Stimulated activated effector memory CD8-positive, alpha-beta T cell treated with anti-CD3 and anti-CD28 coated beads, Interleukin-12 subunit alpha, Interleukin-12 subunit beta, amount 100 ng/mL, for 72 hours (primary cell): ENCODE data around the gene ALG10.
"Not testable (repeated sequence)": the region's sequence is repeated elsewhere in the genome, so short reads cannot be mapped to it uniquely, and the experiment has no call there.

Experiments
- ATAC-seq: fragments of 150-1000 bp; cut with Tn5 transposase; 2 replicates; pipeline ENCODE4 v1.10.0; 2021
- DNase-seq, 2 donors: peaks; one replicate each; pipeline ENCODE4 v3.0.0; 2021 to 2022; ENCODE audit warnings: low spot score in 2 of 2
- H3K27ac Mint-ChIP-seq: one replicate; pipeline ENCODE4 v1.8.0; 2022; ENCODE audit warnings: mild to moderate bottlenecking, mixed read lengths
- H3K36me3 Mint-ChIP-seq: one replicate; pipeline ENCODE4 v1.8.0; 2022; ENCODE audit warnings: mild to moderate bottlenecking, mixed read lengths
- H3K4me1 Mint-ChIP-seq: one replicate; pipeline ENCODE4 v1.8.0; 2022; ENCODE audit warnings: mixed read lengths
- H3K4me3 Mint-ChIP-seq: one replicate; pipeline ENCODE4 v1.8.0; 2022; ENCODE audit warnings: mild to moderate bottlenecking, mixed read lengths
- H3K9me3 Mint-ChIP-seq: one replicate; pipeline ENCODE4 v1.8.0; 2022; ENCODE audit warnings: mixed read lengths

The ALG10 gene

GRCh38 chr12:34022079-34022830 lies at the start of gene ALG10:
TSS of gene ALG10 (plus strand) at chr12:34022496. CDS start at chr12:34022600, 104 bp downstream.
- Mint-ChIP-seq H3K9me3 (no peaks in the 10 kb centered on the region), H3K27ac (peak within 1 kb of the TSS; percentile 97), H3K4me1 (peaks cover 11% of the 10 kb centered on the region), H3K36me3 (peaks cover 18% of the 10 kb centered on the region), H3K4me3 (peak within 1 kb of the TSS; percentile 89)
- ATAC-seq = peak; percentile 100
- peak; percentile 78 to 96 for DNase-seq

- H3K27ac Mint-ChIP-seq, DNase-seq, H3K4me3 Mint-ChIP-seq, ATAC-seq, H3K4me1 Mint-ChIP-seq, H3K36me3 Mint-ChIP-seq, H3K9me3 Mint-ChIP-seq: not testable (repeated sequence)
These were observed 49.4 kb upstream of the ALG10 start for GRCh38 chr12:33972884-33973283.

- ATAC-seq (no peak), DNase-seq (no peak)
- no peak overlapping the region for H3K4me3 Mint-ChIP-seq
- no peaks in the 10 kb centered on the region for H3K4me1 Mint-ChIP-seq
- no peaks in the 10 kb centered on the region for H3K9me3 Mint-ChIP-seq
- no peak overlapping the region for H3K27ac Mint-ChIP-seq
- H3K36me3 Mint-ChIP-seq = no peaks in the 10 kb centered on the region
These were observed 44.4 kb upstream of the ALG10 start for GRCh38 chr12:33977887-33978286.

- no peak overlapping the region for H3K4me3 Mint-ChIP-seq
- ATAC-seq = no peak
- no peak overlapping the region for H3K27ac Mint-ChIP-seq
- no peaks in the 10 kb centered on the region for H3K4me1 Mint-ChIP-seq
- no peaks in the 10 kb centered on the region for H3K36me3 Mint-ChIP-seq
- no peak for DNase-seq
- no peaks in the 10 kb centered on the region for H3K9me3 Mint-ChIP-seq
These were observed 34.0 kb upstream of the ALG10 start for GRCh38 chr12:33988197-33988805.

GRCh38 chr12:33988913-33989312 lies 33.4 kb upstream of the ALG10 start:
- DNase-seq (no peak), ATAC-seq (no peak)
- no peaks in the 10 kb centered on the region for H3K4me1 Mint-ChIP-seq
- H3K27ac Mint-ChIP-seq = no peak overlapping the region
- no peaks in the 10 kb centered on the region for H3K36me3 Mint-ChIP-seq
- no peaks in the 10 kb centered on the region for H3K9me3 Mint-ChIP-seq
- H3K4me3 Mint-ChIP-seq = no peak overlapping the region

- Mint-ChIP-seq H3K4me3 (no peak overlapping the region), H3K36me3 (no peaks in the 10 kb centered on the region), H3K4me1 (no peaks in the 10 kb centered on the region), H3K9me3 (no peaks in the 10 kb centered on the region), H3K27ac (no peak overlapping the region)
- DNase-seq (no peak), ATAC-seq (no peak)
These were observed 27.2 kb upstream of the ALG10 start for GRCh38 chr12:33994857-33995808.

- not testable (repeated sequence) for DNase-seq, ATAC-seq, H3K4me1 Mint-ChIP-seq, H3K27ac Mint-ChIP-seq, H3K4me3 Mint-ChIP-seq, H3K36me3 Mint-ChIP-seq, H3K9me3 Mint-ChIP-seq
These were observed 13.5 kb upstream of the ALG10 start for GRCh38 chr12:34008835-34009234.

GRCh38 chr12:34016361-34016760 lies 5.9 kb upstream of the ALG10 start:
- DNase-seq = no peak
- peak overlapping the region; percentile 35 for H3K27ac Mint-ChIP-seq
- H3K4me1 Mint-ChIP-seq = no peaks in the 10 kb centered on the region
- no peaks in the 10 kb centered on the region for H3K36me3 Mint-ChIP-seq
- H3K9me3 Mint-ChIP-seq = no peaks in the 10 kb centered on the region
- ATAC-seq = no peak
- H3K4me3 Mint-ChIP-seq = no peak overlapping the region

GRCh38 chr12:34021071-34021470 lies 1.2 kb upstream of the ALG10 start:
- H3K4me3 Mint-ChIP-seq = no peak overlapping the region
- peaks cover 18% of the 10 kb centered on the region for H3K36me3 Mint-ChIP-seq
- no peaks in the 10 kb centered on the region for H3K9me3 Mint-ChIP-seq
- peaks cover 11% of the 10 kb centered on the region for H3K4me1 Mint-ChIP-seq
- DNase-seq = no peak
- no peak for ATAC-seq
- H3K27ac Mint-ChIP-seq = no peak overlapping the region

GRCh38 chr12:34027661-34028060 lies 5.4 kb downstream of the ALG10 start:
- peaks cover 11% of the 10 kb centered on the region for H3K4me1 Mint-ChIP-seq
- not testable (repeated sequence) for DNase-seq
- peaks cover 32% of the 10 kb centered on the region for H3K36me3 Mint-ChIP-seq

GRCh38 chr12:34030591-34030990 lies 8.3 kb downstream of the ALG10 start:
- ATAC-seq = no peak
- H3K4me1 Mint-ChIP-seq = no peaks in the 10 kb centered on the region
- peaks cover 24% of the 10 kb centered on the region for H3K36me3 Mint-ChIP-seq
- no peak for DNase-seq
- H3K4me3 Mint-ChIP-seq = no peak overlapping the region
- H3K9me3 Mint-ChIP-seq = no peaks in the 10 kb centered on the region
- no peak overlapping the region for H3K27ac Mint-ChIP-seq

More at GRCh38 chr12:34027661-34028060, 5.4 kb downstream of the ALG10 start:
- H3K4me3 Mint-ChIP-seq, H3K9me3 Mint-ChIP-seq, H3K27ac Mint-ChIP-seq, ATAC-seq: not testable (repeated sequence)

- ATAC-seq (no peak), DNase-seq (no peak)
- H3K9me3 Mint-ChIP-seq = no peaks in the 10 kb centered on the region
- no peak overlapping the region for H3K27ac Mint-ChIP-seq
- no peaks in the 10 kb centered on the region for H3K4me1 Mint-ChIP-seq
- H3K36me3 Mint-ChIP-seq = peaks cover 24% of the 10 kb centered on the region
- H3K4me3 Mint-ChIP-seq = no peak overlapping the region
These were observed 11.5 kb downstream of the ALG10 start for GRCh38 chr12:34033628-34034296.

- not testable (repeated sequence) for H3K4me1 Mint-ChIP-seq, H3K9me3 Mint-ChIP-seq, H3K4me3 Mint-ChIP-seq
These were observed 16.1 kb downstream of the ALG10 start for GRCh38 chr12:34038357-34038756.

GRCh38 chr12:34046570-34046969 lies 24.3 kb downstream of the ALG10 start:
- no peak overlapping the region for H3K27ac Mint-ChIP-seq
- no peak for ATAC-seq
- H3K4me3 Mint-ChIP-seq = no peak overlapping the region
- DNase-seq = no peak
- H3K36me3 Mint-ChIP-seq = no peaks in the 10 kb centered on the region
- H3K9me3 Mint-ChIP-seq = peaks cover 7% of the 10 kb centered on the region
- no peaks in the 10 kb centered on the region for H3K4me1 Mint-ChIP-seq

More at GRCh38 chr12:34038357-34038756, 16.1 kb downstream of the ALG10 start:
- not testable (repeated sequence) for H3K27ac Mint-ChIP-seq, H3K36me3 Mint-ChIP-seq, ATAC-seq, DNase-seq

GRCh38 chr12:34047855-34048254 lies 25.6 kb downstream of the ALG10 start:
- DNase-seq, H3K36me3 Mint-ChIP-seq, H3K4me1 Mint-ChIP-seq, H3K9me3 Mint-ChIP-seq, H3K4me3 Mint-ChIP-seq, ATAC-seq, H3K27ac Mint-ChIP-seq: not testable (repeated sequence)
